HG03066 (cell line): ENCODE data around the gene GSPT1.

Source experiments
- ATAC-seq: cut with Tn5 transposase; IDR thresholded peaks from one replicate; pipeline ENCODE4 v1.9.1; 2021; ENCODE audit warnings: low read depth; ENCODE audit not compliant: unreplicated experiment

Gene GSPT1

GRCh38 chr16:11914210-11915113 lies 1.3 kb downstream of the GSPT1 start:
- ATAC-seq = no peak

- no peak for ATAC-seq
Measured at GRCh38 chr16:11913425-11914079, 2.2 kb downstream of the GSPT1 start.

- ATAC-seq = no peak
Measured at GRCh38 chr16:11909653-11910545, 5.9 kb downstream of the GSPT1 start.

GRCh38 chr16:11907160-11907970 lies 8.4 kb downstream of the GSPT1 start:
- no peak for ATAC-seq

GRCh38 chr16:11903906-11904305 lies 11.8 kb downstream of the GSPT1 start:
- ATAC-seq = no peak

- no peak for ATAC-seq
Measured at GRCh38 chr16:11901091-11901490, 14.7 kb downstream of the GSPT1 start.

GRCh38 chr16:11896486-11897176 lies 19.1 kb downstream of the GSPT1 start:
- no peak for ATAC-seq

- no peak for ATAC-seq
Measured at GRCh38 chr16:11893571-11893970, 22.2 kb downstream of the GSPT1 start.

- no peak for ATAC-seq
Measured at GRCh38 chr16:11892761-11893160, 23.0 kb downstream of the GSPT1 start.

- no peak for ATAC-seq
Measured at GRCh38 chr16:11890231-11890965, 25.4 kb downstream of the GSPT1 start.

- ATAC-seq = no peak
Measured at GRCh38 chr16:11886881-11887280, 28.9 kb downstream of the GSPT1 start.

- ATAC-seq = no peak
Measured at GRCh38 chr16:11884035-11884434, 31.7 kb downstream of the GSPT1 start.

GRCh38 chr16:11880007-11880406 lies 35.7 kb downstream of the GSPT1 start:
- ATAC-seq = no peak

- ATAC-seq = no peak
Measured at GRCh38 chr16:11877374-11877773, 38.4 kb downstream of the GSPT1 start.

- ATAC-seq = no peak
Measured at GRCh38 chr16:11876306-11876705, 39.5 kb downstream of the GSPT1 start.

GRCh38 chr16:11875721-11876120 lies 40.0 kb downstream of the GSPT1 start:
- no peak for ATAC-seq

- ATAC-seq = no peak
Measured at GRCh38 chr16:11871193-11871592, 44.6 kb downstream of the GSPT1 start.

- ATAC-seq = no peak
Measured at GRCh38 chr16:11870399-11870798, 45.4 kb downstream of the GSPT1 start.
